ENCODE data around the gene MARCKSL1.
"Not testable (repeated sequence)": the region's sequence is repeated elsewhere in the genome, so short reads cannot be mapped to it uniquely, and the experiment has no call there.

The MARCKSL1 gene

DNA sequence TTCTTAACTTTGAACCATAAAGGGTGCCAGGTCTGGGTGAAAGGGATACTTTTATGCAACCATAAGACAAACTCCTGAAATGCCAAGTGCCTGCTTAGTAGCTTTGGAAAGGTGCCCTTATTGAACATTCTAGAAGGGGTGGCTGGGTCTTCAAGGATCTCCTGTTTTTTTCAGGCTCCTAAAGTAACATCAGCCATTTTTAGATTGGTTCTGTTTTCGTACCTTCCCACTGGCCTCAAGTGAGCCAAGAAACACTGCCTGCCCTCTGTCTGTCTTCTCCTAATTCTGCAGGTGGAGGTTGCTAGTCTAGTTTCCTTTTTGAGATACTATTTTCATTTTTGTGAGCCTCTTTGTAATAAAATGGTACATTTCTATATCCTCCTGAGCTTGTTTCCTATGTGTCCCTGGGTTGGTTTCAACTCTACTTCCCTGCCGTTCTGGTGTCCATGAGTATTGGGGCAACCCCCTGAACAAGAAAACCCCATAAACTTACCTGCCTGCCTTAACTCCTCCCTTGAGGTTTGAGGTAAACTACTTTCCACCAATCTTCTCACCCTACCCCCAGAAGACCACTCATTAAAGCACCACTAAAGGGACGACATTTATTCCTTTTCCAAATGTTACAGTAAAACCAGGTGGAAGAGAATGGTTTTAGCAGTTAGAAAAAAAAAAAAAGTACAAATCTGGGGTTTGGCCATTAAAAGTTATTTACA lies 2.6 kb downstream of the MARCKSL1 start:
- DNase-seq (ENCODE audit: low spot score), result no peak

DNA sequence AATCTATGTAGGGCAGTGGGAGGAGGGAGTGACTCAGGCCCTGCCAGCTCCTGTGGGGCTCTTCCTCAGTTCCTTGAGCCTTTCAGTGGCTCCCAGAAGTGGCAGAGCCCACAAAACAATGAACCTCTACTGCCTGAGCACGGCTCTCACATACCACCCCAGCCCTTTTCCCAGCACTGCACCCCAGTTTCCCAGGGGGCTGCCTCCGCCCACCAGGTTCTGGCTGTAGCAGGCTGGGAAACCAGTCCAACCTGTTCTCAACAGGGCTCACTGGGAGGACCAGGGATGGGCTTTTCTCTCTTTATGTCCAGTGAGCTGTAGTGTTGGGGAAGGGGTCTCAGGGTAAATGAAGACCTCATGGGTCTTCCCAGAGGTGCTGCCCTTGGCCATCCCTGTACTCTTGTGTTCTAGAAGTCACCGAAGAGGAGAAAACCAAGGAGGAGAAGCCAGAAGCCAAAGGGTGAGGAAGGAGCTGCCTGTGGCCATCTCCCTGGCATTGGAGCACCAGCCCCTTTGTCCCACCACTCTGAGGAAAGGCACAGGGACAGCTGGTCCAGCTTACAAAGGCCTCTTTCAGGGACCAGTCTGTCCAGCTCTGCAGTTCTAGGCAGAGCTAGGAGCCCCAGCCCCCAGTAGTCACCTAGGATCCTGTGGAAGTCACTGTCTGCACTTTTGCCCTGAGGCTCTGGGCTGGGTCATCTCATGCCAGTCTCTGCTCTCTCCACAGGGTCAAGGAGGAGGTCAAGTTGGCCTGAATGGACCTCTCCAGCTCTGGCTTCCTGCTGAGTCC lies 3.5 kb downstream of the MARCKSL1 start:
- no peak for DNase-seq (ENCODE audit: low spot score)

DNA sequence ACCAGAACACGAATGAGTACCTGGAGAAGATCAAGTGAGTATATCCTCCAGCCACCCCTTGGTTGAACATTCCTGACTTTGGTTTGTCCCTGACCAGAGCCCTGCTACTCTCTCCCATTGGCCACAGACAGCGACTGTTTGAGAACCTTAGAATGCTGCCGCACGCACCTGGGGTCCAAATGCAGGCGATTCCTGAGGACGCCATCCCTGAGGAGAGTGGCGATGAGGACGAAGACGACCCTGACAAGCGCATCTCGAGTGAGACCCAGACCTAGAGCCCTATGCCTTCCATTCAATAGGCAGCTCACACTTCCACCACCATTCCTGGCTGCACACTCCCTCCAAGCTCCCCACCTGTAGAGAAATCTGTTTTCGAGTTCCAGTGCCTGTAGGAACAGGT lies 4.5 kb downstream of the MARCKSL1 start:
- no peak for DNase-seq (ENCODE audit: low spot score)

DNA sequence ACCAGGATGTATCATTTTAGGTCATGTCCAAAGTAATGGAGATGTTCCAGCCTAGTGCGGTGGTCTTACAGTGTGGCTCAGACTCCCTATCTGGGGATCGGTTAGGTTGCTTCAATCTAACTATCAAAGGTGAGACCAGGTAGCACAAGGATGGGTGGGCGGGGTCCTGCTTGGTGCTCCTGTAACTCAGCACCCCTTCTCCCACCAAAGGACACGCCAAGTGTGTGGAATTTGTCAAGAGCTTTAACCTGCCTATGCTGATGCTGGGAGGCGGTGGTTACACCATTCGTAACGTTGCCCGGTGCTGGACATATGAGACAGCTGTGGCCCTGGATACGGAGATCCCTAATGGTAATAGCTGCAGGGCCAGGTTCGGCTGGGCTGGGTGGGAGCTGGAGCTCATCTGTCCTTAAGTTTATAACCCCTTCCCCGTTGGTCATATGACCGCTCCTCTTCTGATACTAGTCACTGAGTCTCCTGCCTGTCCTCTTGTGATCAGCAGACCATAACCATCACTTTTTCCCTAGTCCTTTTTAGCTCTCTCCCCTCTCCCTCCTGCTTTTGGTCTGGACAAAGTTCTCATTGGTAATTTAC lies 5.4 kb downstream of the MARCKSL1 start:
- no peak for DNase-seq (ENCODE audit: low spot score)

DNA sequence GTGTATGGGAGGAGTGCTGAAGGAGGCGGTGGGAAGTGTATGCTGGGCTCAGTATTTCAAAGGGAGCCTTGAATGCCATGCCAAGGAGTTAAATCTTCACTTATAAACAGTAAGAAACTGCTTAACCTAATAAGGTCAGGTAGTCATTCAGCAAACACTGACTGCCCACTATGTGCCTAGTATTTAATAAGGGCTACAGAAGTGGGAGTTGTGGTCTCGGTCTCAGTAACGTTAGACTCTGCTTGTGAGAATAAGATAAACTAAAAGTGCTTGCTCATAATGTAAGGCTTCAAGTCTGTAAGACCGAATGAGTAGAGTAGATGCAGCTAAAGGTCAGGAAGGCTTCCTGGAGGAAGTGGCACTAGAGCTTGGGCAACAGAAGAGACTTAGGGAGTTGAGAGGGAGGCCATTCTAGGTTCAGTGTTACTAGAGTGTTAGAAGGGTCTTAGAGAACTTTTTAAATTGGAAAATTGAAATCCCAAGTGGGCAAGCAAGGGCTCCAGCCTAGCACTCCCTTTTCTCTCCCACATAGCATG lies 6.0 kb downstream of the MARCKSL1 start:
- no peak for DNase-seq (ENCODE audit: low spot score)

DNA sequence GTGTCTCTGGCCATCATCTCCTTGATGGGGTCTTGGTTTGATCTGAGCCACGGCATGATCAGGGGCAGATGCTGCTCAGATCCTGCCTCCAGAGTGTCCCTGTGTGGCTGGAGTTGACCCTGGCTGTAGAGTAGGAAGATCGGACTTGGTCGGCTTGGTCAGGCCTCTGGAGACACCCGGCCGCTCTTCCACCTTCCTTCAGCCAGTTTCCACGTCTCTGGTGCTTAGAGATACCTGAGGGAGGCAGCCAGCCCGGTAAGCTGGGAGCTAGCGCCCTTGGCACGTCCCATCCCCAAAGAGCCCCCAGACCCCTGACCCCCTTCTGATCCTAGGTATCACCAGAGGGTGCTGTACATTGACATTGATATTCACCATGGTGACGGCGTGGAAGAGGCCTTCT lies 8.8 kb downstream of the MARCKSL1 start:
- DNase-seq (ENCODE audit: low spot score), result no peak

DNA sequence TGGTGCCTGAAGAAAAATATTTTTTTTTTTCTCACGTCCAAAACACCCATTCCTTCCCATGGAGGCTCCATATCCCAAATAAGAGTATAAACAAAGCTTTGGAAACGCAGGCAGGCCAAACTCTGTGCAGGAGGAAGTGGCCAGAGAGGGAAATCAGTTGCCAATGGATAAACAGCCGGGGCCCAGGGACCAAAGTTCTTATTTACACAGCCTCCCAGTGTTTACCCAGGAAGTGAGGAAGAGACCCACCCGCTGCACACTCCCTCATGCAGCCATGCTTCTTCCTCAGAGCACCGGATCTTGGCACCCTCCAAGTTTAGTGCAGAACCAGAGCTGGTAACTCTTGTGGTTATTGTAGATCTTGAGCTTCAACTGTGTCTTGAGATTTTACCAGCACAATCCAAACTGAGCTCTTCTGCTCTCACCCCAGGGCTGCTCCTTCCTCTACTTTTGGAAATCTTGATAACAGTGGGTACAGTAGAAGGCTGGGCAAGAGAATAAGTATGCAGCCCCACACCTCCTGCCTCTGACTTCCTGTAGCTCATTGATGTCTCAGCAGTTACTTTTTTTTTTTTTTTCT lies 14.2 kb downstream of the MARCKSL1 start:
- no peak for DNase-seq (ENCODE audit: low spot score)

DNA sequence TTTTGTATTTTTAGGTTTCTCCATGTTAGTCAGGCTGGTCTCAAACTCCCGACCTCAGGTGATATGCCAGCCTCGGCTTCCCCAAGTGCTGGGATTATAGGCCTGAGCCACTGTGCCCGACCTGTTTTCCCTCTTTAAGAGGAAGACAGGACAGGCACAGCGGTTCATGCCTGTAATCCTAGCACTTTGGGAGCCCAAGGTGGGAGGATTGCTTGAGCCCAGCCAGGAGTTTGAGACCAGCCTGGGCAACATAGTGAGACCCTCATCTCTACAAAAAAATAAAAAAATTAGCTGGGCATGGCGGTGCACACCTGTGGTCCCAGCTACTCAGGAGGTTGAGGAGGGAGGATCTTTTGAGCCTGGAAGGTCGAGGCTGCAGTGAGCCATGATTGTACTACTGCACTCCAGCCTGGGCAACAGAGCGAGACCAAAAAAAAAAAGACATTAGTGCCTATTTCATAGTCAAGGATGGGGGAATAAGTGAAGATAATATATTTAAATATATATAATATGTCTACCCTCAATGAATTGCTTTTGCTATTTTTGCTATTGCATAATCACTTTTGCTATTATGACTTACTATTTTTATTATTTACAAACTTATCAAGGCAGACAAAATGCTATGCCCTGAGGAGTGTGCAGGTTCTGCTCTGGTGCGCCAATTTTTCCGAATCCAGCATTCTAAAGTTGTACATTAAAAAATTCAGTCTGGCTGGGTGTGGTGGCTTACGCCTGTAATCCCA lies 17.7 kb downstream of the MARCKSL1 start:
- no peak for DNase-seq (ENCODE audit: low spot score)

DNA sequence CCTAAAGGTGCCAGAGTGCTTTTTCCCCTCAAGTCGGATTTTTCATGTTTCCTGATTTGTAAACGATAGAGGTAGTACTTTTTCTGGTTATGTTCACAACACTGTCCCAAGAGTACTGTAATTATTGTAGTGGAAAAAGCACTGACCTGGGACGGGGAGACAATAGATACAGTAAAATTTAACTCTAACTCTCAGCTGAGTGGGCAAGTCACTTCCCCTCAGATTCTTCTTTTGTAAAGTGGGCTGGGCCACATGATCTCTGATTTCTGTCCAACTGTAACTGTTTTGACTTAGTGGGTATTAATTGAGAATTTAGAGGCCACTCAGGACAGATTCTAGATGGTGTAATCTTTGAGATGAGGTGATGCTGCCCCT lies 19.1 kb downstream of the MARCKSL1 start:
- DNase-seq (ENCODE audit: low spot score), result no peak

DNA sequence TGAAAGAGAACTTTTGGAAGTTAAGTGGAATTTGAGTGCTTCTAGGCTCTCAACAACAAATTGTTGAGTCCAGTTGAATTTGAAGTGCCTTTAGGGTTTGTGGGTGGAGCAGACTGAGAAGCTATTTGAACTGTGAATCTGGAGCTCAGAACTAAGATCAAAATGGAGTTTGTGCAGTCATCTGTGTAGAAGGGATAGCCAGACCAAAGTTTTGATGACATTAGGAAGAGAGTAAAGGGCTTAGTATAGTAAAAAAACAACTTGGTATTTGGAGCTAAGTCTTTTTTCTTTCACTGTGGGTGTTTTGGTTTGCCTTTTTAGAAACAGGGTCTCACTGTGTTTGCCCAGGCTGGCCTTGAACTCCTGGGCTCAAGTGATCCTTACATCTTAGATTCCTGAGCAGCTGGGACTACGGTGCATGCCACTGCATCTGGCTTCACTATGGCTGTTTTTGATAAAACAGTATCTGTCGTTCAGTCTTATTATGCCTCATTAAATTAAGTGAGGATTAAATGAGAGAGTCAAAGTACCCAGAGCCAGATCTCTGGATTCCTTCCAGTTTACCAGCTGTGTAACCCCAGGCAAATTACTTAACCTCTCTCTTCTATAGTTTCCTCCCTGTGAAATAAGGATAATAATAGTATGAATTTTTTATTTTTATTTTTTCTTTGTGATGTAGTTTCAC lies 24.2 kb downstream of the MARCKSL1 start:
- DNase-seq (ENCODE audit: low spot score), result no peak

DNA sequence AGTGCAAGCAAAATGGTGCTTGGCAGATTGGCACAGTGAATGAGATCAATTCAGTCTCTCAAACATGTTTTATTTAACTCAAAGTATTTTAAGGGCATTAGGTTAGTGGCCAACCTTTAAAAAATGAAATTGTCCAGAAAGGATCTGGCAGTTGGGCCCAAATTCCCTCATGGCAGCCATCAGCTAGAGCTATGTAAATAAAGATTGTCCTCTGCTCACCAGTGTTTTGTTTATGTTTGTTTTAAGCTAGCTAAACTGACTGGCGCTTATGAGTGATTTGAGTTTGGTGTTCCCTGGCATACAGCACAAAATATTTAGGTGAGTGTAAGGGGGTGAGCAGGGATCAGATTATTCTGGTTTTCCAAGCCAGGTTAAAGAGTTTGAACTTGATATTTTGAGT lies 26.1 kb downstream of the MARCKSL1 start:
- DNase-seq (ENCODE audit: low spot score), result no peak

DNA sequence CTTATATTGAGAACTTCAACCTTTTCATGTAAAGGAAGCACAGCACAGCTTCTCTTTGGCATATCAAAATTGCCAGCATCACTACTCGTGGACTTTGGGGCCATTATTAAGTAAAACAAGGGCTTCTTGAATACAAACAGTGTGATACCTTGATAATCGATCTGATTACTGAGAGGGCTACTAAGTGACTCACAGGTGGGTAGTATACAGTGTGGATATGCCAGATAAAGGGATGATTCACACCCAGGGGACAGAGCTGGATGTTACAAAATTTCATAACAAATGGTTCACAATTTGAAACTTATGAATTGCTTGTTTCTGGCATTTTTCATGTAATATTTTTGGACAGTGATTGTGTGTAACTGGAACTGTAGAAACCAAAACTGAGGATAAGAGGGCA lies 28.7 kb downstream of the MARCKSL1 start:
- DNase-seq (ENCODE audit: low spot score), result no peak

DNA sequence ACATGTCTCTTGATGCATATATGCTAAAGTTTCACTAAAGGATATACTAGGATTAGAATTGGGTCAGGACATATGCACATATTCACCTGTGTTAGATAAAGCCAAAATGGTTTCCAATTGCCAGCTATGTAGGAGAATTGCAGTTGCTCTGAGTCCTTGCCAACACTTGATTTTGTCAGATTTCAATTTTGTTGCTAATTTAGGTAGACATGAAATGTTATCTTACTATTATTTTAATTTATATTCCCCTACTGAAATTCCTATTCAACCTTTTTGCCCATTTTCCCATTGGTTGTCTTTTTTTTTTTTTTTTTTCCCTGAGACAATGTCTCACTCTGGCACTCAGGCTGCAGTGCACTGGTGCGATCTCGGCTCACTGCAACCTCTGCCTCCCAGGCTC lies 30.7 kb downstream of the MARCKSL1 start:
- no peak for DNase-seq (ENCODE audit: low spot score)

DNA sequence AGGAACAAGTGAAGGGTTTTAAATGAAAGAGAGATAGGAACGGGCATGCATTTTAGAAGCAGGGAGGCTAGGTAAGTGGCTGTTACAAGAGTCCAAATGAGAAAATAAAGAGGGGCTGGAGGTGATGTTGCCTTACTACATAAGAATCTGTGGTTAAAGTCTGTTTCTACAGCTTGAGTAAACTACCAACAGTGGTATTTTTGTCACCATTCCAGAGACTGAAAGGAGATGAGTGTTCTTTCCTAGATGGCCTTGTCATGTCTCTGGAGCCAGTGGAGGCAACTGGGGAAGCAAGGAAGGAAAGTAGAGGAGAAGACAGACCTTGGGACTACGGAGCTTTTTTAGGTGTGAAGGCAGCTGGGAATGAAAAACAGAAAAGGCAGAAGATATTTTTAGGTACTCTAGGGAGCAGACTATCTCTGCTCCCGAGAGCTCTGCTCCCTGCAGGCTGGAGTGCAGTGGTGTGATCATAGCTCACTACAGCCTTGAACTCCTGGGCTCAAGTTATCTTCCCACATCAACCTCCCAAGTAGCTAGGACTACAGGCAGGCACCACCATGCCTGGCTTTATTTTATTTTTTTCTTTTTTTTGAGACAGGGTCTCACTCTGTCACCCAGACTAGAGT lies 31.9 kb downstream of the MARCKSL1 start:
- DNase-seq (ENCODE audit: low spot score), result peak; percentile 45

DNA sequence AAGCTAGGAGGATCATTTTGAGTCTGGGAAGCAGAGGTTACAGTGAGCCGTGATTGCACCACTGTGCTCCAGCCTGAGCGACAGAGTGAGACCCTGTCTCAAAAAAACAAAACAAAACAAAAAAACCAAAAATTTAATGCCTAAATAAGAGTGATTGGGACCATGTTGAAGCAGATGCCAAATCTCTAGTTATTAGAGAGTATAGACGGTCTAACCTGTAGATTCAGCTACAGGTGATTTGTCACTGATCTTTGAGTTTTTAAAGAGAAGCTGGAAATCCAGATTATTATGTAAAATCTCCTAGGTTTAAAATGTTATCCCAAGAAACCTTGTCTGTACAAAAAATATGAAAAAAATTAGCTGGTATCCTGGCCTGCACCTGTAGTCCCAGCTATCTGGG lies 32.7 kb downstream of the MARCKSL1 start:
- no peak for DNase-seq (ENCODE audit: low spot score)

DNA sequence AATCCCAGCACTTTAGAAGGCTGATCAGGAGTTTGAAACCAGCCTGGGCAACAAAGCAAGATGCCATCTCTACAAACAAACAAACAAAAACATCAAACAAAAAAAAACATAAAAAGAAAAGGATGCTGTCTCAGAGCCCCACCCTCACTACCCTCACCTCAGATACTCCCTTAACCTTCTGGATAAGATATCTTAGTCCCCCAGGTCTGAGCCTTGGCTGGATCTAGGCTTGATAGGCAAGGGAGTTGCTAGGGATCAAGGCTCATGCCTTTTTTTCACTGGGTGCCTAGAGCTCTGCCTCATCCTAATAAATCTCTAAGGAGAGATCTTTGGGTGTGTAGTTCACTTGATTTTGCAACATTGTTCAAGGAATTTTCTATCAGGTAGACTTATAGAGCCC lies 36.7 kb downstream of the MARCKSL1 start:
- no peak for DNase-seq (ENCODE audit: low spot score)

DNA sequence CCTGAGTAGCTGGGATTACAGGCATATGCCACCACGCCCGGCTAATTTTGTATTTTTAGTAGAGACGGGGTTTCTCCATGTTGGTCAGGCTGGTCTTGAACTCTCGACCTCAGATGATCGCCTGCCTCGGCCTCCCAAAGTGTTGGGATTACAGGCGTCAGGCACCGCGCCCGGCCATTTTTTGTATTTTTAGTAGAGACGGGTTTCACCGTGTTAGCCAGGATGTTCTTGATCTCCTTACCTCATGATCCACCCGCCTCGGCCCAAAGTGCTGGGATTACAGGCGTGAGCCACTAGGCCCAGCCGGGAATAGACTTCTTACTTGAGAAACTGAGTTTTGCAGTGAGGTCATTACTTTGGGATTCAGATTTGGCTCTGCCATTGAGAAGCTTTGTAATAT lies 37.8 kb downstream of the MARCKSL1 start:
- not testable (repeated sequence) for DNase-seq (ENCODE audit: low spot score)

DNA sequence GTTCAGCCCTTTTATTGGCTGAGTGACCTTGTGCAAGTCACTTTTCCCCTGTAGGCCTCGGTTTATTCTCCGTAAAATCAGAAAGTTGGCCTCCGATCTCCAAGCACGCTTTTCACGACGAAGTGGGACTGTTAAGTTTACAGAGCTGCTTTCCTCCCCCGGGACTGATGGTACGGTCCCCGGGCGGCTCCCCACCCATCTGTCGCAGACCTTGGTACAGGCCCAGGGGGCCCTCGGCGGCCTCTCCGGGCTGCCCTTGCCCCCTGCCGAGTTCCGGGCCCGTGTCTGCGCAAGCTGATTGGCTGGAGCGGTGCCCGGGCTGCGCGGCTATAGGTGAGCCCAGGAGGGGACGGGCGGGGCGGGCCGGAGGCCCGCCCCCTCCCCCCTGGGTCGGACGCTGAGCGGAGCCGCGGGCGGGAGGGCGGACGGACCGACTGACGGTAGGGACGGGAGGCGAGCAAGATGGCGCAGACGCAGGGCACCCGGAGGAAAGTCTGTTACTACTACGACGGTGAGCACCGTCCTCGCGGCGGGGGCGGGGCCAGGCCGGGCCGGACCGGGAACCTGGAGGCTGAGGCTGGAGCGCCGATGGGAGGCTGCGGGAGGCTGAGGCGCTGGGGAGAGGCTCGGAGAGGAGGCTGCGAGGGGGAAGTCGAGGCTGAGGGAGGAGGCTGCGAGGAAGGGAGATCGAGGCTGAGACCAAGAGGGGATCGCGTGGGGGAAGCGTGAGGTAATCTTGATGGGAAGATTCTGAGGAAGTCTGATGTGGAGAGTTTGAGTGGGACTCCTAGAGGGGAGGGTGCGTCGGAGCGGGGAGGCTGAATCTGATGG lies 44.1 kb downstream of the MARCKSL1 start, which contains the start of gene HDAC1:
TSS of gene HDAC1 (plus strand) at position 376 of the 831 bp plus-strand sequence. CDS start at position 463, 87 bp downstream.
- DNase-seq (ENCODE audit: low spot score), result peak; percentile 98

DNA sequence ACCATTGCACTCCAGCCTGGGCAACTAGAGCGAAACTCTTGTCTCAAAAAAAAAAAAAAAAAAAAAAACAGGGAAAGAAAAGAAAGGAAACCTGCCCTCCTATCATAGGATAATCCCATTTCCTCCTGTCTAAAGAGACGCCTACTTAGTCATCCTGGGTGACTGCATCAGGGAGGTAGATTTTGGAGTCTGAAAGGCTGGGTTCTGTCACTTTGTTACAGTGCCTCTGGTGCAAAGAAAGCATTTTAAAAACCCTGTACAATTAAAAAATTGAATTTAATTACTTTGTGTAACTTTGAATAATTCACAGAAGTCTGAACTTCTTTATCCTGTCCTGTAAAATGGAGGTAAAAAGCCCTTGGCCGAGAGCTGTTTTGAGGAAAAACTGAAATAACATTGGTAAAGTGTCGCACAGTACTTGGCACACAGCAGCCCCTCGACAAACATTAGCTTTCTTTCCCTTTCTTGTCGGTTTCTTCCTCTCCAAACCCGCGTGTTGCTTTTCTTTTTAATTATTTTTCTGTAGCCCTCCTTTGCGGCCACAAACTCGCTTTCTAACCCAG lies 44.8 kb downstream of the MARCKSL1 start:
- DNase-seq (ENCODE audit: low spot score), result peak; percentile 36

All from AG08396 (cell line).